HepG2 (cell line): ENCODE results near the gene TBCEL. TPM values are rescaled to one million over a fixed set of nuclear protein-coding genes. Genes with fewer than 3 reads are reported as not detected.

ENCODE experiments used
- ATAC-seq: fragments of 200-7000 bp; cut with Tn5 transposase; 3 replicates; pipeline ENCODE4 v1.9.1; 2020; ENCODE audit warnings: mild to moderate bottlenecking, moderate library complexity
- BruUV-seq: library from RNA; stranded (reverse); fragments of 400-500 nt; replicated peaks from 2 replicates; lab custom pipeline; 2021; lab: Mats Ljungman, UMichigan
- CTCF ChIA-PET: fragments of 300-600 bp; formaldehyde crosslinking; extraction: SDS; loops from one replicate; lab custom pipeline; 2021; ENCODE audit warnings: low total read pairs, inconsistent platforms, low intra/inter-chr PET ratio; lab: Yijun Ruan, JAX
- POLR2A ChIA-PET: fragments of 350-600 bp; sonication (Branson Sonifier 250); formaldehyde crosslinking; loops from one replicate; lab custom pipeline; 2020; ENCODE audit warnings: antibody characterized with exemption, inconsistent platforms; lab: Yijun Ruan, JAX
- DNase-seq: peaks from one replicate; pipeline ENCODE4 v3.0.0-alpha.2; 2015; ENCODE audit warnings: low spot score
- FAIRE-seq: peaks from 3 replicates; lab custom pipeline; 2011; peaks lifted over from hg19 to GRCh38; lab: Jason Lieb, UNC
- H2AFZ ChIP-seq: one replicate; pipeline ENCODE4 v1.6.1; 2011; ENCODE audit warnings: low read length, inconsistent platforms
- H3K27ac ChIP-seq: fragments of 300-600 bp; 3 replicates; pipeline ENCODE4 v1.8.0; 2011; ENCODE audit warnings: mixed run types, mild to moderate bottlenecking, mixed read lengths, low read length, inconsistent platforms; ENCODE audit not compliant: insufficient read depth; ENCODE audit errors: extremely low read length
- H3K27me3 ChIP-seq, 2 experiments: fragments of 200-600 bp in 1 of 2; 2 replicates in 1 of 2; 3 replicates in 1 of 2; pipeline versions ENCODE4 v1.6.0 to v1.8.0; 2011; ENCODE audit warnings: low read length in 2 of 2, mild to moderate bottlenecking in 2 of 2, moderate library complexity in 2 of 2, inconsistent platforms in 1 of 2; ENCODE audit not compliant: insufficient read depth in 2 of 2, control insufficient read depth in 1 of 2
- H3K36me3 ChIP-seq, 2 experiments: fragments of 200-600 bp in 1 of 2; replicated peaks in 1 of 2; 2 replicates in 1 of 2; 3 replicates in 1 of 2; pipeline versions ENCODE4 v1.5.1 to v1.8.0; 2011; ENCODE audit warnings: low read length in 2 of 2, inconsistent platforms in 1 of 2; ENCODE audit not compliant: insufficient read depth in 2 of 2, control insufficient read depth in 1 of 2
- H3K4me1 ChIP-seq: 2 replicates; pipeline ENCODE4 v1.5.1; 2012; ENCODE audit warnings: low read length, inconsistent platforms; ENCODE audit not compliant: insufficient read depth
- H3K4me2 ChIP-seq: 2 replicates; pipeline ENCODE4 v1.6.0; 2011; ENCODE audit warnings: low read depth, low read length, inconsistent platforms
- H3K4me3 ChIP-seq, 3 experiments: fragments of 200-600 bp in 1 of 3; sonication (generic), shearing (Covaris generic) in 1 of 3; replicated peaks in 1 of 3; 2 replicates each; pipeline ENCODE4 v1.5.1; 2011 to 2016; ENCODE audit warnings: low read length in 3 of 3, inconsistent platforms in 2 of 3, low read depth in 2 of 3, mild to moderate bottlenecking in 2 of 3, control low read depth in 1 of 3, mixed read lengths in 1 of 3; ENCODE audit not compliant: insufficient read depth in 1 of 3
- H3K79me2 ChIP-seq: one replicate; pipeline ENCODE4 v1.6.1; 2011; ENCODE audit warnings: low read length, inconsistent platforms; ENCODE audit not compliant: insufficient read depth
- H3K9ac ChIP-seq: 2 replicates; pipeline ENCODE4 v1.6.0; 2011; ENCODE audit warnings: mild to moderate bottlenecking, low read depth, low read length, inconsistent platforms; ENCODE audit not compliant: insufficient read depth
- H3K9me3 ChIP-seq: 2 replicates; pipeline ENCODE4 v1.5.1; 2012; ENCODE audit warnings: mild to moderate bottlenecking, low read length
- H4K20me1 ChIP-seq: 2 replicates; pipeline ENCODE4 v1.6.0; 2011; ENCODE audit warnings: inconsistent platforms, mild to moderate bottlenecking, low read length, moderate library complexity; ENCODE audit not compliant: insufficient read depth
- ELF3 ChIP-seq: IDR thresholded peaks from 2 replicates; pipeline ENCODE4 v1.6.1; 2016; ENCODE audit warnings: missing genetic modification reagents, missing compliant biosample characterization
- ETV6 ChIP-seq: sonication (generic); formaldehyde crosslinking; conservative IDR thresholded peaks from 2 replicates; pipeline ENCODE4 v1.4.0; 2020; ENCODE audit warnings: missing genetic modification reagents
- HBP1 ChIP-seq: IDR thresholded peaks from 2 replicates; pipeline ENCODE4 v1.6.1; 2016; ENCODE audit warnings: low read depth, control low read depth
- KLF13 ChIP-seq: sonication (generic); formaldehyde crosslinking; IDR thresholded peaks from 2 replicates; pipeline ENCODE4 v1.4.0; 2020; ENCODE audit warnings: mild to moderate bottlenecking, missing genetic modification reagents
- MED8 ChIP-seq: sonication (generic); formaldehyde crosslinking; IDR thresholded peaks from 2 replicates; pipeline ENCODE4 v1.8.1; 2023; ENCODE audit warnings: mild to moderate bottlenecking, missing genetic modification reagents; ENCODE audit not compliant: insufficient replicate concordance
- NFE2L1 ChIP-seq: sonication (generic); formaldehyde crosslinking; IDR thresholded peaks from 2 replicates; pipeline ENCODE4 v1.4.0; 2020; ENCODE audit warnings: missing genetic modification reagents, mild to moderate bottlenecking, borderline replicate concordance
- NFKB2 ChIP-seq: sonication (generic); formaldehyde crosslinking; IDR thresholded peaks from 2 replicates; pipeline ENCODE4 v1.4.0; 2020; ENCODE audit warnings: missing genetic modification reagents, borderline replicate concordance
- PCBP1 ChIP-seq: fragments of 200-400 bp; formaldehyde crosslinking; IDR thresholded peaks from 2 replicates; pipeline ENCODE4 v1.6.1; 2017; ENCODE audit warnings: mild to moderate bottlenecking, low read depth, low read length, borderline replicate concordance
- PCBP2 ChIP-seq: fragments of 200-400 bp; formaldehyde crosslinking; optimal IDR thresholded peaks from 2 replicates; pipeline ENCODE3; 2018; ENCODE audit warnings: low read length, low read depth; ENCODE audit not compliant: poor library complexity, severe bottlenecking
- PHB2 ChIP-seq: fragments of 450-650 bp; IDR thresholded peaks from 2 replicates; pipeline ENCODE4 v1.6.1; 2018; ENCODE audit not compliant: partially characterized antibody
- SMARCC2 ChIP-seq: fragments of 450-650 bp; IDR thresholded peaks from 2 replicates; pipeline ENCODE4 v1.6.1; 2017; ENCODE audit warnings: antibody characterized with exemption, mild to moderate bottlenecking
- SRY ChIP-seq: sonication (generic); formaldehyde crosslinking; IDR thresholded peaks from 2 replicates; pipeline ENCODE4 v1.8.0; 2022; ENCODE audit warnings: mild to moderate bottlenecking, missing genetic modification reagents
- SSRP1 ChIP-seq: IDR thresholded peaks from 2 replicates; pipeline ENCODE4 v1.6.1; 2016; ENCODE audit warnings: control low read depth
- ZBTB34 ChIP-seq: sonication (generic); formaldehyde crosslinking; IDR thresholded peaks from 2 replicates; pipeline ENCODE4 v1.8.0; 2022; ENCODE audit warnings: mild to moderate bottlenecking, missing genetic modification reagents
- ZBTB7B ChIP-seq: sonication (generic); formaldehyde crosslinking; IDR thresholded peaks from 2 replicates; pipeline ENCODE4 v1.4.0; 2020; ENCODE audit warnings: missing genetic modification reagents
- ZNF33A ChIP-seq: sonication (generic); formaldehyde crosslinking; IDR thresholded peaks from 2 replicates; pipeline ENCODE4 v1.5.1; 2020; ENCODE audit warnings: missing genetic modification reagents, mild to moderate bottlenecking, moderate library complexity, borderline replicate concordance
- ZNF34 ChIP-seq: sonication (generic); formaldehyde crosslinking; IDR thresholded peaks from 2 replicates; pipeline ENCODE4 v1.4.0; 2020; ENCODE audit warnings: mild to moderate bottlenecking, missing genetic modification reagents, borderline replicate concordance
- ZNF558 ChIP-seq: sonication (generic); formaldehyde crosslinking; IDR thresholded peaks from 2 replicates; pipeline ENCODE4 v1.9.0; 2022; ENCODE audit warnings: mild to moderate bottlenecking, missing genetic modification reagents, borderline replicate concordance
- ZNF670 ChIP-seq: sonication (generic); formaldehyde crosslinking; IDR thresholded peaks from 2 replicates; pipeline ENCODE4 v1.8.0; 2022; ENCODE audit warnings: mild to moderate bottlenecking, missing genetic modification reagents, borderline replicate concordance
- ZNF678 ChIP-seq: sonication (generic); formaldehyde crosslinking; IDR thresholded peaks from 2 replicates; pipeline ENCODE4 v1.4.0; 2020; ENCODE audit warnings: mild to moderate bottlenecking, missing genetic modification reagents
- WGBS: methylation state at CpG from one replicate; pipeline ENCODE4 v1.1.6; 2017; ENCODE audit warnings: low lambda C conversion rate; 5-methylcytosine and 5-hydroxymethylcytosine counted together
- in situ Hi-C: cut with HindIII; loops from 2 replicates; pipeline ENCODE4 v1.10.0; 2017; ENCODE audit warnings: low pct_unique_long_range_greater_than_20kb; ENCODE audit not compliant: extremely low pct_ligation_motif_present
- intact Hi-C: fragments of 100-400 bp; cut with micrococcal nuclease; formaldehyde crosslinking; loops from one replicate; pipeline ENCODE4 v1.10.0; 2022; ENCODE audit not compliant: unreplicated experiment
- polyA plus RNA-seq, 8 experiments: library from polyadenylated mRNA; depleted of rRNA in 3 of 8; stranded (reverse) in 7 of 8; unstranded in 1 of 8; fragments of >200 nt; fragmentation: Illumina TruSeq in 4 of 8; extraction: Trizol in 4 of 8; gene quantifications; 2 replicates each; pipeline versions ENCODE4 v1.2.1 to v1.2.3, GENCODE V29; 2011 to 2016; ENCODE audit warnings: low read depth in 4 of 8, missing spikeins in 1 of 8, mixed read lengths in 1 of 8; ENCODE audit not compliant: insufficient read depth in 1 of 8
- total RNA-seq, 5 experiments: library from RNA; depleted of rRNA; stranded (reverse); fragments of >200 nt; fragmentation: Illumina TruSeq; extraction: Trizol; gene quantifications; 2 replicates each; pipeline ENCODE4 v1.2.3, GENCODE V29; 2016; ENCODE audit warnings: low read depth in 1 of 5

The TBCEL gene
- total and polyA plus RNA-seq, 2 of the 13 experiments (the other 11 are each of a cell fraction or from before 2014, with no cell fraction given): 6.1 to 12.5 TPM

- H3K4me3 ChIP-seq: no peak overlapping the region
- no peaks in the 10 kb centered on the region for H3K79me2 ChIP-seq
- H3K9me3 ChIP-seq: no peaks in the 10 kb centered on the region
- no peak overlapping the region for H2AFZ ChIP-seq
- H3K4me1 ChIP-seq: peaks cover 54% of the 10 kb centered on the region
- no TSS peak for BruUV-seq
- 100% methylated on average over 1 of the region's 1 CpG for WGBS
- no peak for FAIRE-seq
- intact Hi-C loops (loop anchor here (5.0 kb wide), 1 partner anchor 32 kb away; no protein-coding TSS in a partner anchor), in situ Hi-C loops (no loop called here)
- no peak overlapping the region for H3K27ac ChIP-seq
- no peaks in the 10 kb centered on the region for H3K27me3 ChIP-seq
- TF ChIP-seq NFE2L1 (CRISPR knock-in tag): no peak
- TF ChIP-seq PCBP2: no peak
- TF ChIP-seq ZBTB7B: no peak
- TF ChIP-seq ETV6 (CRISPR knock-in tag): no peak
- no peak for TF ChIP-seq SSRP1 (CRISPR knock-in tag)
- no peak for TF ChIP-seq HBP1 (CRISPR knock-in tag)
- no peak for TF ChIP-seq NFKB2 (CRISPR knock-in tag)
- no peak for TF ChIP-seq SRY (CRISPR knock-in tag)
- no peak for TF ChIP-seq ZNF678 (CRISPR knock-in tag)
- no peak for TF ChIP-seq ZNF558 (CRISPR knock-in tag)
- no peak for TF ChIP-seq ZNF33A
- TF ChIP-seq ZNF670 (CRISPR knock-in tag): no peak
- TF ChIP-seq MED8 (CRISPR knock-in tag): no peak
- no peak for TF ChIP-seq SMARCC2
- TF ChIP-seq ELF3: no peak
- TF ChIP-seq KLF13: no peak
- no peak for TF ChIP-seq ZBTB34 (CRISPR knock-in tag)
- TF ChIP-seq ZNF34 (CRISPR knock-in tag): no peak
- no peak for TF ChIP-seq PCBP1
- no peak for TF ChIP-seq PHB2
- H4K20me1 ChIP-seq: no peaks in the 10 kb centered on the region
- CTCF ChIA-PET: no interaction called here
- no peak overlapping the region for H3K9ac ChIP-seq
- ATAC-seq: no peak
- no peak overlapping the region for H3K4me2 ChIP-seq
- no peak for DNase-seq
- H3K36me3 ChIP-seq: no peaks in the 10 kb centered on the region
- POLR2A ChIA-PET: interaction anchor here (2.7 kb wide), 1 partner anchor 16 kb away, joined by 11 read pairs; the partner anchor contains the start of gene TBCEL
Observed at GRCh38 chr11:121039971-121040613, 16.2 kb downstream of the TBCEL start.
